Measurements from ENCODE around the gene ATP13A2.
"Not testable (repeated sequence)": the region's sequence is repeated elsewhere in the genome, so short reads cannot be mapped to it uniquely, and the experiment has no call there.

ATP13A2 gene

GRCh38 chr1:16978139-16978538 lies 33.6 kb downstream of the ATP13A2 start:
- DNase-seq = no peak

GRCh38 chr1:16977377-16977776 lies 34.4 kb downstream of the ATP13A2 start:
- no peak for DNase-seq

DNA sequence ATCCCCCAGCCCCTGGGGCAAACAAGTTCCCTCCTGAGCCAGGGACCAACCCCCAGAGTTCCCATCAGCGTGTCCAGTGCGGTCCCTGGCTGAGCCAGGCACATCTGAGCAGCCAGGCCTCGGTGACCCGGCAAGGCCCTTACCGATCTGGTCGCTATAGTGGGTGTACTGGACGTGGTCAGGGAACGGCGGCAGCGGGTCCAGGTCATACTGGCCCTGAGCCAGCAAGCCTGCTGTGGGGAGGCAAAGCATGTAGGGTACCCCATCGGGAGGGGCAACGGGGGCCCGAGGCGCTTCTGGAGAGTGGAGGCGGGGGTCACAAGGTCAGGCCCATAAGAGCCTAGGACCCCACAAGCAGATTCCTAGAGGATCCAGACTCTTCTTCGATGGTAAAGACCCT lies 34.8 kb downstream of the ATP13A2 start:
- DNase-seq = no peak

- no peak for DNase-seq
Observed at GRCh38 chr1:16975838-16976237, 35.9 kb downstream of the ATP13A2 start.

DNA sequence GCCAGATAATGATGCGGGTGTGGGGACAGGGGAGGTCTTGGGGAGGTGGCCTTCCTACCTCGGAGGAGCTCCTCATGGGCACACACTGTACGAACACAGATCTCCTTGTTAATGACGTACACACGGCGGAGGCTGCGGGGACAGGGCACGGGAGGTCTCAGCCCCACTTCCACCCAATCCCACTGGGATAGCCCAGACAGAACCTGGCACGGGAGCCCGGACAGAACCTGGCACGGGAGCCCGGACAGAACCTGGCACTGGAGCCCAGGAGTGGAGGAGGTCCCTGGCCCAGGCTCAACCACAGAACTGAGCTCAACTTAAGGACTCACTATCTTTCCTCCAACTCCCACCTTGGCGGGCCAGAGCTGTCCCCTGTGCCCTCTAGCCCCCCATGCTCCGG lies 36.5 kb downstream of the ATP13A2 start:
- no peak for DNase-seq

DNA sequence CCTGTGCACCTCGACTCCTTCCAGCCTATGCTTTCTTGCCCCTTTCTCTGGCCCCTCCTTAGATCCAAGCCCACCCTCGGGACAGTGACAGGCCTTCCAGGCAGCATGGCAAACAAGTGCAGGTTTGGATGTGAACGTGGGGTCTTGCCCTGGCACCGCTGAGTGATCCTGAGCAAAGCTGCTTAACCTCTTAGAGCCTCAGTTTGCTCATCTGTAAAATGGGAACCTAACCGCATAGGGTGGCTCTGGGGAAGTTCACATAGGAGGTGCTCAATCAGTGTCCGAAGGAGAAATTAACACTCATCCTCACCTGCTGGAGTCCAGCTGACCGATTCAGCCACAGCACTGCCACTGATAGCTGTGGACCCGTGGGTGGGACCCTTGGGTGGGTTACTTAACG lies 38.5 kb downstream of the ATP13A2 start:
- DNase-seq = no peak

DNA sequence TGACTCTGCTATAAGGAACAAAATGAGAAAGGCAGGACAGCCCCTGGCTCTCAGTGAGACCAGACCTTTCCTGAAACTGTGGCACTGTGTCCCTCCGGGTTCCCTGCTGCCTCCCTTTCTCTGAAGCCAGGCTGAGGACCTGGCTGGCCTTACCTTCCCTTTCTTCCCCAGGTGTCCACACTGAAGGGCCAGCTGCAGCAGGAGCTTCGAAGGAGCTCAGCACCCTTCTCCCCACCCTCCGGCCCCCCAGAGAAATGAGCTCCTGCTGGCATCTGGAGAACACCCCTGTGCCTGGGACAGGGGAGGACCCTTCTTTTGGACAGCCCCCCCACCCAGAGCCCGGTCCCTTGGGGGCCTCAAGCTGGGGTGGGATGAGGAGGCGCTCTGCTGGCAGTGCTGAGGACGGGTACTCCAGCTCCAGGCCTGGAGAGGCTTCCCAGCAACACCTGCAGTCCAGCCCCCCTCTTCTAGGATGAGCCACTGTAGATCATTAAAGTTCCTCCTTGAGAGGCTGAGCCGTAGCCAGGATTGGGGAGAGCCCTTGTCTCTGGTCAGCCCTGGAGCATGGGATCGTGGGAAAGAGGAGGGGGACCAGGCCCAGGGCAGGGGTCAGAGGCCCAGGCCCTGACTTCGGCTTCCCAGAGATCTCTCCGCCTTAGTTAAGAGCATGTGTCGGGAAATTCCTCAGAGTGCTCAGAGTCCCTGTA lies 39.4 kb downstream of the ATP13A2 start:
- no peak for DNase-seq

- DNase-seq = peak; percentile 73
Observed at GRCh38 chr1:16971341-16972188, 40.2 kb downstream of the ATP13A2 start.

DNA sequence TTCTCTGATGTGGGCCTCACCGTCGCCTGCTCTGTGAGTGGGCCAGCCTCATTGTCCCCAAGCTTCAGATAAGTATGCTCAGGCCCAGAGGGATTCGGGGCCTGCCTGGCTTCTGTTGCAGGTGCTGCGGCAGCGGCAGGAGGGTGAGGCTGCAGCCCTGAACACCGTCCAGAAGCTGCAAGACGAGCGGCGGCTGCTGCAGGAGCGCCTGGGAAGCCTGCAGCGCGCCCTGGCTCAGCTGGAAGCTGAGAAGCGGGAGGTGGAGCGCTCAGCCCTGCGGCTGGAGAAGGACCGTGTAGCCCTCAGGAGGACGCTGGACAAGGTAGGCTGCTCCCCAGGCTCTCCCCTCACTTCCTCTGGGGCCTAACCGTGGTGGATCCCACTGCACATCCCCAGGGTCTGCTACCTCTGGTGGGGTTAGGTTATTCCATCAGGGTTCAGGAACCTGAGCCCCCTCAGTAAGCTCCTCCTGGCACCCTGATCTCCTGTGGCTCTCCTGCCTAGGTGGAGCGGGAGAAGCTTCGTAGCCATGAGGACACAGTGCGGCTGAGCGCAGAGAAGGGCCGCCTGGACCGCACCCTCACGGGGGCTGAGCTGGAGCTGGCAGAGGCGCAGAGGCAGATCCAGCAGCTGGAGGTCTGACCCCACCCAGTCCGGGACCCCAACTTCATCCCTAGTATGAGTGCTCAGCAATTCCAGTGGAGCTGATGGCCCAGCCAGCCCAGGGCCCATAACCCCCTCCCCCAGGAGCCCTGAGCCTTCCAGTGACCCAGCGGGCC lies 41.4 kb downstream of the ATP13A2 start:
- DNase-seq = no peak

DNA sequence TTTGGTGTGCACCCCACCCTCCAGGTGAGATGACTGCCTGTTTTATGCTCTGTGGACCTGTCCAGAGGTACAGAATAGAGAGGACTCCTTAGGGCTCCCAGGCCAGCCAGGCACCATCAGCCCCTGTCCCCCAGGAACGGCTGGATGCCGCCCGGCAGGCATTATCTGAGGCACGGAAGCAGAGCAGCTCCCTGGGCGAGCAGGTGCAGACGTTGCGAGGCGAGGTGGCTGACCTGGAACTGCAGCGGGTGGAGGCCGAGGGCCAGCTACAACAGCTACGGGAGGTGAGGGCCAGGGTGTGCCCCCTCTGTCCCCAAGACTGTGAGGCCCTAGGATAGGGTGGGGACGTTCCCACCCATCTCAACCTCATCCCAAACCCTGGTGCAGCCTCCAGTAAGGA lies 42.1 kb downstream of the ATP13A2 start:
- no peak for DNase-seq

DNA sequence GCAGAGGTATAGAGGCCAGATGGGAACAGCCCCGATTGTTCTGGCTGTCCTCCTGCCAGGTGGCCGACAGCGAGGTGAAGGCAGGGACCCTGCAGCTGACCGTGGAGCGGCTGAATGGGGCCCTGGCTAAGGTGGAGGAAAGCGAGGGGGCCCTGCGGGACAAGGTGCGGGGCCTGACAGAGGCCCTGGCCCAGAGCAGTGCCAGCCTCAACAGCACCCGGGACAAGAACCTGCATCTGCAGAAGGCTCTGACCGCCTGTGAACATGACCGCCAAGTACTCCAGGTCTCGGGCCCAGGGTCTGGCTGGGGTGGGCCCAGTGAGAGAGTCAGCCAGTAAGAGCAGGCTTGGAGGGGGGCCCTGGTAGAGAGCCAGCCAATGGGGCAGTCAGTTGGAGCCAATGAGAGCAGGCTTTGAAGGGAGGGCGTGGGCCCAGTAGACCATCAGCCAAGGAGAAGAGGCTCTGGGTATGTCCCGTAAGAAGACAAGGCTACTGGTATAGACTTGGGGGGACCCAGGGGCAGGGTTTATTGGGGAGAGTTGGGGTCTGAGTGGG lies 42.6 kb downstream of the ATP13A2 start:
- peak; percentile 72 for DNase-seq

GRCh38 chr1:16968372-16968771 lies 43.4 kb downstream of the ATP13A2 start:
- no peak for DNase-seq

DNA sequence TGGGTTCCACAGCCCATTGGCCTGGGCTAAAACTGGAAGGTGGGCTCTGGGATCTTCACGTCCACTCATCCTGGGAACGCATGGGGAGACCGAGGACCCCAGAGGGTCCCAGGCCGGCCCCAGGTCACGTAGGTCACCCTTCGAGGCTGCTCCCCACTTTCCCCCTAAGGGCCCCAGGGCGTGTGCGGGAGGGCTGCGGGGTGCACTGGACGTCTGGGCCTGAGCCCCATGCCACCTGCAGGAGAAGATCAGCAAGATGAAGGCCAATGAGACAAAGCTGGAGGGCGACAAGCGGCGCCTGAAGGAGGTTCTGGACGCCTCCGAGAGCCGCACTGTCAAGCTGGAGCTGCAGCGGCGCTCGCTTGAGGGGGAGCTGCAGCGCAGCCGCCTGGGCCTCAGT lies 43.8 kb downstream of the ATP13A2 start:
- DNase-seq = no peak

- DNase-seq = peak; percentile 86
Observed at GRCh38 chr1:16967095-16967575, 44.6 kb downstream of the ATP13A2 start.

DNA sequence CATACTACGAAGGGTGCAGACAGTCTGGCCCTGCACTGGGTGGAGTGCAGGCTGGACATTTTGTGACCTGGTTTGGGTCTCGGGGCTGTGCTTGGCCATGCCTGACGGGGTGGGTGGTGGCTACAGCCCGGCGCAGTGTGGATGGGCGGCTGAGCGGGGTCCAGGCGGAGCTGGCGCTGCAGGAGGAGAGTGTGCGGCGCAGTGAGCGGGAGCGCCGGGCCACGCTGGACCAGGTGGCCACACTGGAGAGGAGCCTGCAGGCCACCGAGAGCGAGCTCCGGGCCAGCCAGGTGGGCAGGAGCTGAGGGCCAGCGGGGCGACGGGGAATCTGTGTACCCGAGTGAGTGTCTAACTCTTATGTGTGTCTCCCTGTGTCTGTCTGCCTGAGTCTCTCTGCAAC lies 45.4 kb downstream of the ATP13A2 start:
- DNase-seq = no peak

GRCh38 chr1:16965486-16966067 lies 46.2 kb downstream of the ATP13A2 start:
- no peak for DNase-seq

GRCh38 chr1:16964169-16964568 lies 47.6 kb downstream of the ATP13A2 start:
- not testable (repeated sequence) for DNase-seq

- DNase-seq = no peak
Observed at GRCh38 chr1:16961297-16962133, 50.2 kb downstream of the ATP13A2 start.

- peak; percentile 86 for DNase-seq
Observed at GRCh38 chr1:16960560-16961296, 51.0 kb downstream of the ATP13A2 start.

GRCh38 chr1:16958475-16958874 lies 53.3 kb downstream of the ATP13A2 start:
- DNase-seq = no peak

GRCh38 chr1:16957731-16958130 lies 54.0 kb downstream of the ATP13A2 start:
- no peak for DNase-seq
